ENCODE measurements around the gene LACTBL1. TPM values are rescaled to one million over a fixed set of nuclear protein-coding genes. Genes with fewer than 3 reads are reported as not detected.

Gene LACTBL1
- total and polyA plus RNA-seq, 4 donors = not detected

- 63% methylated on average over 10 of the region's 10 CpGs for WGBS
Observed at GRCh38 chr1:22963044-22963677, 9.5 kb downstream of the LACTBL1 start.

GRCh38 chr1:22962558-22962957 is 10.1 kb downstream of the LACTBL1 start:
- Histone ChIP-seq H3K27ac (ENCODE audit: low read depth in 1 of 2, low read length in 2 of 2) (no peak overlapping the region), H3K9ac (ENCODE audit: low read depth in 1 of 2, low read length in 2 of 2) (no peak overlapping the region), H3K36me3 (ENCODE audit: control insufficient read depth in 4 of 4, insufficient read depth in 3 of 4, low read depth in 1 of 4, low read length in 3 of 4) (no peaks in the 10 kb centered on the region), H3K4me3 (ENCODE audit: low read depth in 1 of 3, low read length in 3 of 3) (no peak overlapping the region), H3K27me3 (ENCODE audit: control insufficient read depth in 4 of 4, insufficient read depth in 4 of 4, low read length in 3 of 4) (no peaks in the 10 kb centered on the region), H3K4me1 (ENCODE audit: control insufficient read depth in 4 of 4, insufficient read depth in 4 of 4, low read length in 3 of 4) (peaks cover 0 to 5% (median 0%) of the 10 kb centered on the region in 4 donors), H3K9me3 (ENCODE audit: control insufficient read depth in 4 of 4, low read length in 3 of 4) (no peaks in the 10 kb centered on the region)
- WGBS = 53% methylated on average over 3 of the region's 3 CpGs
- no peak for TF ChIP-seq RXRA (IDR thresholded peaks at IDR 0.05)
- DNase-seq (ENCODE audit: low spot score) = no peak

More at GRCh38 chr1:22963044-22963677, 9.5 kb downstream of the LACTBL1 start:
- DNase-seq (ENCODE audit: low spot score) = no peak
- no peaks in the 10 kb centered on the region for H3K9me3 ChIP-seq (ENCODE audit: control insufficient read depth in 4 of 4, low read length in 3 of 4)
- no peak overlapping the region for H3K4me3 ChIP-seq (ENCODE audit: low read depth in 1 of 3, low read length in 3 of 3)
- H3K4me1 ChIP-seq (ENCODE audit: control insufficient read depth in 4 of 4, insufficient read depth in 4 of 4, low read length in 3 of 4) = peaks cover 0 to 5% (median 0%) of the 10 kb centered on the region in 4 donors
- H3K9ac ChIP-seq (ENCODE audit: low read depth in 1 of 2, low read length in 2 of 2) = no peak overlapping the region
- TF ChIP-seq EGR1 (IDR thresholded peaks at IDR 0.05; ENCODE audit: low read depth in 2 of 2) (no peak), SP1 (IDR thresholded peaks at IDR 0.05) (no peak), RXRA (IDR thresholded peaks at IDR 0.05) (no peak), JUND (IDR thresholded peaks at IDR 0.05) (no peak), FOXA2 (IDR thresholded peaks at IDR 0.05) (no peak), HNF4A (conservative IDR thresholded peaks at IDR 0.05) (no peak), HNF4G (IDR thresholded peaks at IDR 0.05) (no peak), FOXA1 (IDR thresholded peaks at IDR 0.05) (no peak)
- TF ChIP-seq, protein P1, sequence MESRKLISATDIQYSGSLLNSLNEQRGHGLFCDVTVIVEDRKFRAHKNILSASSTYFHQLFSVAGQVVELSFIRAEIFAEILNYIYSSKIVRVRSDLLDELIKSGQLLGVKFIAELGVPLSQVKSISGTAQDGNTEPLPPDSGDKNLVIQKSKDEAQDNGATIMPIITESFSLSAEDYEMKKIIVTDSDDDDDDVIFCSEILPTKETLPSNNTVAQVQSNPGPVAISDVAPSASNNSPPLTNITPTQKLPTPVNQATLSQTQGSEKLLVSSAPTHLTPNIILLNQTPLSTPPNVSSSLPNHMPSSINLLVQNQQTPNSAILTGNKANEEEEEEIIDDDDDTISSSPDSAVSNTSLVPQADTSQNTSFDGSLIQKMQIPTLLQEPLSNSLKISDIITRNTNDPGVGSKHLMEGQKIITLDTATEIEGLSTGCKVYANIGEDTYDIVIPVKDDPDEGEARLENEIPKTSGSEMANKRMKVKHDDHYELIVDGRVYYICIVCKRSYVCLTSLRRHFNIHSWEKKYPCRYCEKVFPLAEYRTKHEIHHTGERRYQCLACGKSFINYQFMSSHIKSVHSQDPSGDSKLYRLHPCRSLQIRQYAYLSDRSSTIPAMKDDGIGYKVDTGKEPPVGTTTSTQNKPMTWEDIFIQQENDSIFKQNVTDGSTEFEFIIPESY (IDR thresholded peaks at IDR 0.05) = no peak
- H3K27me3 ChIP-seq (ENCODE audit: control insufficient read depth in 4 of 4, insufficient read depth in 4 of 4, low read length in 3 of 4) = peaks cover 0 to 2% (median 0%) of the 10 kb centered on the region in 4 donors
- no peaks in the 10 kb centered on the region for H3K36me3 ChIP-seq (ENCODE audit: control insufficient read depth in 4 of 4, insufficient read depth in 3 of 4, low read depth in 1 of 4, low read length in 3 of 4)
- H3K27ac ChIP-seq (ENCODE audit: low read depth in 1 of 2, low read length in 2 of 2) = no peak overlapping the region

DNA sequence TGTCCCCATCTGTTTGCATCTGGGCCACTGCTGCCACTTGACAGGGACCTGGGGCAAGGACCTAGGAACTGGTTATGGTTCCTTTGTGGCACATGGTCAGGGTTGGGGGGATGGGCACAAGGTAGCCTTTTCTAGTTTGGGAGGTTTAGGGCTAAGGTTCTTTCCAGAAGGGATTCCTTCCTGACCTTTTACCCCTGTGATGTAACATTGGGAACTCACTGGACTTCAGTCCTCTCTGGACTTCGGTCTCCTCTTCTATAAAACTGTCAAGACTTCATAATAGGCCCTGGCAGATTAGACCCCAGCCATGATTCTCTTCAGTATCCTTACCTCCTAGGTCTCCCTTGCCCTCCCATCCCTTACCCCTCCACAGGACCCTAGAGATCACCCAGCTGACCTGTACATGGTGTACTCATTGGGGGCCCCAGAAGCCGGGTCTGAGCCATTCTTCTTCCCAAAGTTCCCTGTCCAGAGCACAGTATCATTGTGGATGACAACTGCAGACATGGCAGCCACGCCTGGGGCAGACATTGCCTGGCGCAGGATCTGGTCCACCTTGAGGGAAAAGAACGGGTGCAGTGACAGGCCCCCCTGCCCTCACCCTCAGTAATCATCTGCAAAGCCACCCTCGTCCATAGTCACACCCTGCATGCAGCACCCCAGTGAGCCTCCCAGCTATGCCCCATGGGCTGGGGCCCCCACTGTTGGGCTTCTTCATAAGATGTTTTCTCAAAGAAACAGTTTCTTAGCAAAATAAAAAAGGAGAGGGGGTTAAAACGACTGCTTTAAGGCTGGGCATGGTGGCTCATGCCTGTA is 12.9 kb downstream of the LACTBL1 start:
- peaks cover 0 to 5% (median 0%) of the 10 kb centered on the region in 4 donors for H3K4me1 ChIP-seq (ENCODE audit: control insufficient read depth in 4 of 4, insufficient read depth in 4 of 4, low read length in 3 of 4)
- TF ChIP-seq FOXA1 (IDR thresholded peaks at IDR 0.05) (no peak), HNF4A (conservative IDR thresholded peaks at IDR 0.05) (peak; percentile 5 to 74)
- no peak overlapping the region for H3K27ac ChIP-seq (ENCODE audit: low read depth in 1 of 2, low read length in 2 of 2)
- no peaks in the 10 kb centered on the region for H3K9me3 ChIP-seq (ENCODE audit: control insufficient read depth in 4 of 4, low read length in 3 of 4)
- WGBS = 79% methylated on average over 7 of the region's 7 CpGs
- DNase-seq (ENCODE audit: low spot score) = no peak
- no peak overlapping the region for H3K4me3 ChIP-seq (ENCODE audit: low read depth in 1 of 3, low read length in 3 of 3)
- H3K36me3 ChIP-seq (ENCODE audit: control insufficient read depth in 4 of 4, insufficient read depth in 3 of 4, low read depth in 1 of 4, low read length in 3 of 4) = no peaks in the 10 kb centered on the region
- peaks cover 0 to 2% (median 0%) of the 10 kb centered on the region in 4 donors for H3K27me3 ChIP-seq (ENCODE audit: control insufficient read depth in 4 of 4, insufficient read depth in 4 of 4, low read length in 3 of 4)
- no peak overlapping the region for H3K9ac ChIP-seq (ENCODE audit: low read depth in 1 of 2, low read length in 2 of 2)

DNA sequence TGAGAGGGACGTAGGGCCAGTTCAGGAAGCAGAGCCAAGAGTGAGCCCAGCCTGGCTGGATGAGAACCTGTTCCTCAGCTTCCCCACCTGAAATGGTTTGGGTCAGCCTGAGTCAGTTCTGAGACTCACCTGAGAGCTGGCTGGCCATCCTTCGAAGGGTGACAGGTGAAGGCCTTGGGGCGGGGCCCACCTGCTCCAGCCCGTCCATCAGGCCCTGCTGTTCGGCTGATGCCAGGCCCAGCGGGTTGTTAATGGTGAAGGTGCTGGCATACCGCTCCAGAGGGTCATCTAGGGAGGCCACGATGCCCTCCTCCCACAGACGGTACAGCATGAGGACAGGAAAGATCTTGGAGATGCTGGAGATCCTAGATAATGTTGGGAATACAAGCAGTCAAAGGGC is 14.1 kb downstream of the LACTBL1 start:
- peaks cover 0 to 3% (median under 1%) of the 10 kb centered on the region in 4 donors for H3K27me3 ChIP-seq (ENCODE audit: control insufficient read depth in 4 of 4, insufficient read depth in 4 of 4, low read length in 3 of 4)
- no peak for DNase-seq (ENCODE audit: low spot score)
- H3K27ac ChIP-seq (ENCODE audit: low read depth in 1 of 2, low read length in 2 of 2) = no peak overlapping the region
- peaks cover 0 to 5% (median 1%) of the 10 kb centered on the region in 4 donors for H3K4me1 ChIP-seq (ENCODE audit: control insufficient read depth in 4 of 4, insufficient read depth in 4 of 4, low read length in 3 of 4)
- TF ChIP-seq, protein P2, sequence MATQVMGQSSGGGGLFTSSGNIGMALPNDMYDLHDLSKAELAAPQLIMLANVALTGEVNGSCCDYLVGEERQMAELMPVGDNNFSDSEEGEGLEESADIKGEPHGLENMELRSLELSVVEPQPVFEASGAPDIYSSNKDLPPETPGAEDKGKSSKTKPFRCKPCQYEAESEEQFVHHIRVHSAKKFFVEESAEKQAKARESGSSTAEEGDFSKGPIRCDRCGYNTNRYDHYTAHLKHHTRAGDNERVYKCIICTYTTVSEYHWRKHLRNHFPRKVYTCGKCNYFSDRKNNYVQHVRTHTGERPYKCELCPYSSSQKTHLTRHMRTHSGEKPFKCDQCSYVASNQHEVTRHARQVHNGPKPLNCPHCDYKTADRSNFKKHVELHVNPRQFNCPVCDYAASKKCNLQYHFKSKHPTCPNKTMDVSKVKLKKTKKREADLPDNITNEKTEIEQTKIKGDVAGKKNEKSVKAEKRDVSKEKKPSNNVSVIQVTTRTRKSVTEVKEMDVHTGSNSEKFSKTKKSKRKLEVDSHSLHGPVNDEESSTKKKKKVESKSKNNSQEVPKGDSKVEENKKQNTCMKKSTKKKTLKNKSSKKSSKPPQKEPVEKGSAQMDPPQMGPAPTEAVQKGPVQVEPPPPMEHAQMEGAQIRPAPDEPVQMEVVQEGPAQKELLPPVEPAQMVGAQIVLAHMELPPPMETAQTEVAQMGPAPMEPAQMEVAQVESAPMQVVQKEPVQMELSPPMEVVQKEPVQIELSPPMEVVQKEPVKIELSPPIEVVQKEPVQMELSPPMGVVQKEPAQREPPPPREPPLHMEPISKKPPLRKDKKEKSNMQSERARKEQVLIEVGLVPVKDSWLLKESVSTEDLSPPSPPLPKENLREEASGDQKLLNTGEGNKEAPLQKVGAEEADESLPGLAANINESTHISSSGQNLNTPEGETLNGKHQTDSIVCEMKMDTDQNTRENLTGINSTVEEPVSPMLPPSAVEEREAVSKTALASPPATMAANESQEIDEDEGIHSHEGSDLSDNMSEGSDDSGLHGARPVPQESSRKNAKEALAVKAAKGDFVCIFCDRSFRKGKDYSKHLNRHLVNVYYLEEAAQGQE (IDR thresholded peaks at IDR 0.05) = no peak
- TF ChIP-seq EGR1 (IDR thresholded peaks at IDR 0.05; ENCODE audit: low read depth in 2 of 2) = no peak
- no peak for TF ChIP-seq JUND (IDR thresholded peaks at IDR 0.05)
- H3K9ac ChIP-seq (ENCODE audit: low read depth in 1 of 2, low read length in 2 of 2) = no peak overlapping the region
- H3K36me3 ChIP-seq (ENCODE audit: control insufficient read depth in 4 of 4, insufficient read depth in 3 of 4, low read depth in 1 of 4, low read length in 3 of 4) = no peaks in the 10 kb centered on the region
- whole genome bisulfite sequencing = 95% methylated on average over 9 of the region's 9 CpGs
- H3K4me3 ChIP-seq (ENCODE audit: low read depth in 1 of 3, low read length in 3 of 3) = no peak overlapping the region
- H3K9me3 ChIP-seq (ENCODE audit: control insufficient read depth in 4 of 4, low read length in 3 of 4) = no peaks in the 10 kb centered on the region
